ENCODE measurements around the gene MS4A6E. TPM values are rescaled to one million over a fixed set of nuclear protein-coding genes. Genes with fewer than 3 reads are reported as not detected.

Gene MS4A6E
- total RNA-seq, 1 donor from 2014 or later, result not detected

DNA sequence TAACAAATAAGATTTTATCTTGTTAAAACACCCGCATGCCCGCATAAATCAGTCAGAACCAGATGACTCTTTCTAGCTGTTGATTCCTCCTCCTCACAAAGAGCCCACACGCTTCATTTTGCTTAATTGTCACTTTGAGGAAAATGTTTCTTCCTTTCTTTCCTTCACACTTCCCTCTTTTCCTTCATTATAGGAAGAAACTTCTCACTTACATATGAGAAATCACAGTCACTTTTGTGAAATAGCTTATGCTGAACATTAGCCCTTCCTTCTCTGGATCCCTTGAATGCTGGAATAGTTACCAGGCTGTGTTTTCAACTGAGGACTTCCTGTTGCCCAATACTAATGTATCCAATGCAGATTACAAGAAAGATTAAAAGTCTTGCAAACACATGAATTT lies 5.8 kb downstream of the MS4A6E start:
- no peaks in the 10 kb centered on the region for H3K9me3 ChIP-seq (ENCODE audit: control insufficient read depth in 3 of 3, low read length in 3 of 3)
- H3K27ac ChIP-seq (ENCODE audit: low read depth, low read length), result no peak overlapping the region

DNA sequence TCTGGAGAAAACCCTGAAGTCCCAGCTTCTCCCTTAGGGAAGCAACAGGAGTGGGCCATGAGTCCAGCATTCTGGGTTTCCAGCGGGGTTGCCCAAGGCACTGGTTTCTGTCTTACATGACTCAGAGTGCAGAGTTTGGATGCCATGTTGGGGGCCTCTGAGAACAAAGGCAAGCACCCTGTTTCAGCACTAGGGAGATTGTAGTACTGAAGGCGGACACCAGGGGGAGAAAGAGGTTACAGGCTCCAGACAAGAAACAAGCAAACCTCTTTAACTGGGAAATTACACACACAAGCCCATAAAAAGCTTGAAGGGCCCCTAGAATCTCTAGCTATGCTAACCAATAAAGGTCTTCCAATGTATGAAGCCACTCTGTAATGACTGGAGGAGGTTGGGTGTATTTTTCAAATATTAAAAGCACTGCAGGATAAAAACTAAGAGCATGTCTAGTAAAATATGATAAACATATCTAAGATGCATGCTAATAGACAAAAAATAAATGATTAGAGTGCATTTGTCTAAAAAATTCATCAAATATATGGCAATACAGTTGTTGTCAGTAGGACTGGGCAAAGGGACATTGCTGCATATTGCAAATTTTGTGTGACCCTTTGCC lies 7.1 kb downstream of the MS4A6E start:
- Histone ChIP-seq H3K4me1 (ENCODE audit: control insufficient read depth in 3 of 3, insufficient read depth in 3 of 3, low read length in 3 of 3) (no peaks in the 10 kb centered on the region), H3K36me3 (ENCODE audit: control insufficient read depth in 3 of 3, insufficient read depth in 3 of 3, low read length in 3 of 3) (no peaks in the 10 kb centered on the region), H3K9me3 (ENCODE audit: control insufficient read depth in 3 of 3, low read length in 3 of 3) (no peaks in the 10 kb centered on the region), H3K27ac (ENCODE audit: low read depth, low read length) (no peak overlapping the region), H3K27me3 (ENCODE audit: control insufficient read depth in 3 of 3, insufficient read depth in 3 of 3, low read length in 3 of 3) (no peaks in the 10 kb centered on the region), H3K4me3 (ENCODE audit: low read length in 3 of 3) (no peak overlapping the region), H3K9ac (ENCODE audit: low read depth in 1 of 3, low read length in 3 of 3) (no peak overlapping the region)

More for the DNA sequence above, 5.8 kb downstream of the MS4A6E start:
- H3K4me1 ChIP-seq (ENCODE audit: control insufficient read depth in 3 of 3, insufficient read depth in 3 of 3, low read length in 3 of 3), result no peaks in the 10 kb centered on the region
- H3K36me3 ChIP-seq (ENCODE audit: control insufficient read depth in 3 of 3, insufficient read depth in 3 of 3, low read length in 3 of 3), result no peaks in the 10 kb centered on the region
- no peaks in the 10 kb centered on the region for H3K27me3 ChIP-seq (ENCODE audit: control insufficient read depth in 3 of 3, insufficient read depth in 3 of 3, low read length in 3 of 3)
- H3K9ac ChIP-seq (ENCODE audit: low read depth in 1 of 3, low read length in 3 of 3), result no peak overlapping the region
- H3K4me3 ChIP-seq (ENCODE audit: low read length in 3 of 3), result no peak overlapping the region

GRCh38 chr11:60336767-60337391 lies 9.8 kb downstream of the MS4A6E start:
- Histone ChIP-seq H3K4me1 (ENCODE audit: control insufficient read depth in 3 of 3, insufficient read depth in 3 of 3, low read length in 3 of 3) (no peaks in the 10 kb centered on the region), H3K36me3 (ENCODE audit: control insufficient read depth in 3 of 3, insufficient read depth in 3 of 3, low read length in 3 of 3) (no peaks in the 10 kb centered on the region), H3K9ac (ENCODE audit: low read depth in 1 of 3, low read length in 3 of 3) (no peak overlapping the region), H3K4me3 (ENCODE audit: low read length in 3 of 3) (no peak overlapping the region), H3K27me3 (ENCODE audit: control insufficient read depth in 3 of 3, insufficient read depth in 3 of 3, low read length in 3 of 3) (no peaks in the 10 kb centered on the region), H3K9me3 (ENCODE audit: control insufficient read depth in 3 of 3, low read length in 3 of 3) (no peaks in the 10 kb centered on the region), H3K27ac (ENCODE audit: low read depth, low read length) (no peak overlapping the region)

DNA sequence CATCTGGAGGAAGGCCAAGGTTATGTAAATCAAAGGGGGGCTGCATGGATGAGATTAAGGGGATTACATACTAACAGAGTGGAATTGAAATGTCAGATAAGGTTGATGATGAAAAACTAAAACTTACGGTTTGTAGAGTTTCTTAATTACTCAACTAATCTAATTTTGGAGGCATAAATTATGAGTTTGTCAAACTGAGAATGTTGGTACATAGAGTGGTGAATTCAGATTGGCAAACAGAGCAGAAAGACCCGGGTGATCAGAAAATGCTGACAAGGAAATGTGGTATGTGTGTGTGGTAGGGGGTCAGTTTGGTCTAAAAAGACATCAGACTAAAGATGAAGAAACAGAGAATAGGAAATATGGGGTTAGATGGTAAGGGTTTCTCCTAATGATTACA lies 11.0 kb downstream of the MS4A6E start:
- Histone ChIP-seq H3K9me3 (ENCODE audit: control insufficient read depth in 3 of 3, low read length in 3 of 3) (no peaks in the 10 kb centered on the region), H3K9ac (ENCODE audit: low read depth in 1 of 3, low read length in 3 of 3) (no peak overlapping the region), H3K27me3 (ENCODE audit: control insufficient read depth in 3 of 3, insufficient read depth in 3 of 3, low read length in 3 of 3) (no peaks in the 10 kb centered on the region), H3K36me3 (ENCODE audit: control insufficient read depth in 3 of 3, insufficient read depth in 3 of 3, low read length in 3 of 3) (no peaks in the 10 kb centered on the region), H3K4me1 (ENCODE audit: control insufficient read depth in 3 of 3, insufficient read depth in 3 of 3, low read length in 3 of 3) (no peaks in the 10 kb centered on the region), H3K27ac (ENCODE audit: low read depth, low read length) (no peak overlapping the region), H3K4me3 (ENCODE audit: low read length in 3 of 3) (no peak overlapping the region)

GRCh38 chr11:60339356-60339755 lies 12.3 kb downstream of the MS4A6E start:
- Histone ChIP-seq H3K27ac (ENCODE audit: low read depth, low read length) (no peak overlapping the region), H3K9me3 (ENCODE audit: control insufficient read depth in 3 of 3, low read length in 3 of 3) (no peaks in the 10 kb centered on the region), H3K4me1 (ENCODE audit: control insufficient read depth in 3 of 3, insufficient read depth in 3 of 3, low read length in 3 of 3) (no peaks in the 10 kb centered on the region), H3K27me3 (ENCODE audit: control insufficient read depth in 3 of 3, insufficient read depth in 3 of 3, low read length in 3 of 3) (no peaks in the 10 kb centered on the region), H3K9ac (ENCODE audit: low read depth in 1 of 3, low read length in 3 of 3) (no peak overlapping the region), H3K4me3 (ENCODE audit: low read length in 3 of 3) (no peak overlapping the region), H3K36me3 (ENCODE audit: control insufficient read depth in 3 of 3, insufficient read depth in 3 of 3, low read length in 3 of 3) (no peaks in the 10 kb centered on the region)

- Histone ChIP-seq H3K4me3 (ENCODE audit: low read length in 3 of 3) (no peak overlapping the region), H3K4me1 (ENCODE audit: control insufficient read depth in 3 of 3, insufficient read depth in 3 of 3, low read length in 3 of 3) (no peaks in the 10 kb centered on the region), H3K27ac (ENCODE audit: low read depth, low read length) (no peak overlapping the region), H3K36me3 (ENCODE audit: control insufficient read depth in 3 of 3, insufficient read depth in 3 of 3, low read length in 3 of 3) (no peaks in the 10 kb centered on the region), H3K9ac (ENCODE audit: low read depth in 1 of 3, low read length in 3 of 3) (no peak overlapping the region), H3K9me3 (ENCODE audit: control insufficient read depth in 3 of 3, low read length in 3 of 3) (no peaks in the 10 kb centered on the region), H3K27me3 (ENCODE audit: control insufficient read depth in 3 of 3, insufficient read depth in 3 of 3, low read length in 3 of 3) (no peaks in the 10 kb centered on the region)
Observed at GRCh38 chr11:60343094-60343704, 16.1 kb downstream of the MS4A6E start.

DNA sequence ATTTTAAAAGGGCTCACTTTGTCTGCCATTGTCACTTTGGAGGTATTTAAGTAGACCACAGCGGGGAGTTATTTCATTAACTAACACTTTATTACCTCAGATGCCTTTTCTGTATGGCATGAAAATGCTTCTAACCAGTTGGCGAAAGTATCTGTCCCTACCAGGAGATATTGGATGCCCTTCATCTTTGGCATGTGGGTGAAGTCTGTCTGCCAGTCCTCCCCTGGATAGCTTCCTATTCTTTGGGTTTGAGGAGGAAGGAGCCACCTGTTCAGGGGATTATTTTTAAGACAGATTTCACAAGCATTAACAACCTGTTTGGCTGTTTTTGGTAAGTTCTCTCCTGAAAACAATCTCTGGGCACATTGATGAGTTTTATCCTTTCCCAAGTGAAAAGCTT lies 17.1 kb downstream of the MS4A6E start:
- no peak overlapping the region for H3K4me3 ChIP-seq (ENCODE audit: low read length in 3 of 3)

DNA sequence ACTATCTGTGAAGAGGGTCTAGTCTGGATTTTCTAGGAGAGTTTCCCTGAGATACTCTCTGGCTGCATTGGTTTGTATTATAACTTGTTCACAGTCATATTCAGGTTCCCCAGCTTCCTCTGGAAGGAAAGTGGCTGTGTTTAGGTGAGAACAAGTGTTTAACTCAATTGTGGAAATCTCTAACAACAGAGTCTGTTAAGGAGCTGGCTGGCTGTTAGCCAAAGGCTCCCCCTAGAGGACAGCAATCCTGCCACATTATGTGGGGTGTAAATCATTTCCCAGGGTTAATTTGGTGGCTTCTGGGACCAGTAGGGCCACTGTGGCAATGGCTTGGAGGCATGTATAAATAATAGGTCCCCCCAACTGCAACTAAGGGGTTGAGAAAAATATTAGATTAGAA lies 18.4 kb downstream of the MS4A6E start:
- Histone ChIP-seq H3K36me3 (ENCODE audit: control insufficient read depth in 3 of 3, insufficient read depth in 3 of 3, low read length in 3 of 3) (no peaks in the 10 kb centered on the region), H3K27me3 (ENCODE audit: control insufficient read depth in 3 of 3, insufficient read depth in 3 of 3, low read length in 3 of 3) (peaks cover 0 to 2% (median 0%) of the 10 kb centered on the region in 3 donors), H3K4me1 (ENCODE audit: control insufficient read depth in 3 of 3, insufficient read depth in 3 of 3, low read length in 3 of 3) (no peaks in the 10 kb centered on the region), H3K27ac (ENCODE audit: low read depth, low read length) (no peak overlapping the region), H3K9ac (ENCODE audit: low read depth in 1 of 3, low read length in 3 of 3) (no peak overlapping the region), H3K4me3 (ENCODE audit: low read length in 3 of 3) (no peak overlapping the region), H3K9me3 (ENCODE audit: control insufficient read depth in 3 of 3, low read length in 3 of 3) (no peaks in the 10 kb centered on the region)

More for the DNA sequence above, 17.1 kb downstream of the MS4A6E start:
- Histone ChIP-seq H3K4me1 (ENCODE audit: control insufficient read depth in 3 of 3, insufficient read depth in 3 of 3, low read length in 3 of 3) (no peaks in the 10 kb centered on the region), H3K9me3 (ENCODE audit: control insufficient read depth in 3 of 3, low read length in 3 of 3) (no peaks in the 10 kb centered on the region), H3K27me3 (ENCODE audit: control insufficient read depth in 3 of 3, insufficient read depth in 3 of 3, low read length in 3 of 3) (no peaks in the 10 kb centered on the region), H3K9ac (ENCODE audit: low read depth in 1 of 3, low read length in 3 of 3) (no peak overlapping the region), H3K27ac (ENCODE audit: low read depth, low read length) (no peak overlapping the region), H3K36me3 (ENCODE audit: control insufficient read depth in 3 of 3, insufficient read depth in 3 of 3, low read length in 3 of 3) (no peaks in the 10 kb centered on the region)

- no peak overlapping the region for H3K27ac ChIP-seq (ENCODE audit: low read depth, low read length)
Observed at GRCh38 chr11:60347084-60347797, 20.2 kb downstream of the MS4A6E start.

DNA sequence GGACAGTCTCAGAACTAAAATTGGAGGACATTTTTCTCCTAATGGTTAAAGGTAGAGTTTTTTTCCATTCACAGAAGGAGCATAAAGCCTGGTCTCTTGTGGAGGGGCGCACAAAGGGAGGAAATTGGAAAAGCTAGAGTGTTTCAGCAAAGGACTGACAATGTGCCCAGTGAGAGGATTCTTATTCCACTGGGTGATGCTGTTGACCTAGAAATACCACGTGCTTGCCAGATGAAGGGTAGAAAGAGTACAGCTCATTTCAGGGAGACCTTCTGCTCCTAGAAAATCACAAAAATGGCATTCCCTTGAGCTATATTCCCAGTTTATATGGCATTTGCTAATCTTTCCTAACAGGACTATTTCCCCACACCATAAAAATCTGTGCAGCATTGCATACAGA lies 21.1 kb downstream of the MS4A6E start:
- H3K36me3 ChIP-seq (ENCODE audit: control insufficient read depth in 3 of 3, insufficient read depth in 3 of 3, low read length in 3 of 3), result no peaks in the 10 kb centered on the region
- no peaks in the 10 kb centered on the region for H3K4me1 ChIP-seq (ENCODE audit: control insufficient read depth in 3 of 3, insufficient read depth in 3 of 3, low read length in 3 of 3)
- no peak overlapping the region for H3K9ac ChIP-seq (ENCODE audit: low read depth in 1 of 3, low read length in 3 of 3)
- no peaks in the 10 kb centered on the region for H3K9me3 ChIP-seq (ENCODE audit: control insufficient read depth in 3 of 3, low read length in 3 of 3)
- H3K27me3 ChIP-seq (ENCODE audit: control insufficient read depth in 3 of 3, insufficient read depth in 3 of 3, low read length in 3 of 3), result peaks cover 0 to 2% (median 0%) of the 10 kb centered on the region in 3 donors
- no peak overlapping the region for H3K4me3 ChIP-seq (ENCODE audit: low read length in 3 of 3)
- H3K27ac ChIP-seq (ENCODE audit: low read depth, low read length), result no peak overlapping the region

More at GRCh38 chr11:60347084-60347797, 20.2 kb downstream of the MS4A6E start:
- peaks cover 0 to 2% (median 0%) of the 10 kb centered on the region in 3 donors for H3K27me3 ChIP-seq (ENCODE audit: control insufficient read depth in 3 of 3, insufficient read depth in 3 of 3, low read length in 3 of 3)
- H3K4me1 ChIP-seq (ENCODE audit: control insufficient read depth in 3 of 3, insufficient read depth in 3 of 3, low read length in 3 of 3), result no peaks in the 10 kb centered on the region
- no peak overlapping the region for H3K9ac ChIP-seq (ENCODE audit: low read depth in 1 of 3, low read length in 3 of 3)
- H3K9me3 ChIP-seq (ENCODE audit: control insufficient read depth in 3 of 3, low read length in 3 of 3), result no peaks in the 10 kb centered on the region
- H3K4me3 ChIP-seq (ENCODE audit: low read length in 3 of 3), result no peak overlapping the region
- no peaks in the 10 kb centered on the region for H3K36me3 ChIP-seq (ENCODE audit: control insufficient read depth in 3 of 3, insufficient read depth in 3 of 3, low read length in 3 of 3)
